H1 (cell line): ENCODE measurements around the gene TEKT1. TPM values are rescaled to one million over a fixed set of nuclear protein-coding genes. Genes with fewer than 3 reads are reported as not detected.

Experiments used
- CTCF ChIA-PET: fragments of 300-600 bp; sonication (Branson Sonifier 250); formaldehyde crosslinking; loops from one replicate; lab custom pipeline; 2021; ENCODE audit not compliant: partially characterized antibody; lab: Charles Lee
- POLR2A ChIA-PET: fragments of 300-600 bp; sonication (Branson Sonifier 250); formaldehyde crosslinking; loops from one replicate; lab custom pipeline; 2021; ENCODE audit warnings: inconsistent platforms; ENCODE audit not compliant: partially characterized antibody; lab: Charles Lee
- DNase-seq, 2 experiments: peaks; one replicate each; pipeline versions ENCODE4 v3.0.0 to v3.0.0-alpha.2; 2010 to 2022; ENCODE audit warnings: low spot score in 2 of 2, low read depth in 1 of 2, mixed read lengths in 1 of 2
- FAIRE-seq: peaks from 2 replicates; lab custom pipeline; 2011; peaks lifted over from hg19 to GRCh38; lab: Jason Lieb, UNC
- H2AFZ ChIP-seq: 2 replicates; pipeline ENCODE4 v1.8.1; 2012; ENCODE audit warnings: low read length, inconsistent platforms
- H2AK5ac ChIP-seq: 2 replicates; pipeline ENCODE4 v1.6.1; 2013; ENCODE audit warnings: low read depth, low read length
- H2BK120ac ChIP-seq: replicated peaks from 2 replicates; pipeline ENCODE3; 2013; ENCODE audit warnings: low read depth, low read length, inconsistent platforms
- H2BK12ac ChIP-seq: 2 replicates; pipeline ENCODE4 v1.6.1; 2013; ENCODE audit warnings: low read depth, low read length
- H2BK15ac ChIP-seq: 2 replicates; pipeline ENCODE4 v1.6.1; 2013; ENCODE audit warnings: low read length
- H2BK20ac ChIP-seq: 2 replicates; pipeline ENCODE4 v1.6.1; 2013; ENCODE audit warnings: low read length
- H2BK5ac ChIP-seq: 2 replicates; pipeline ENCODE4 v1.6.1; 2013; ENCODE audit warnings: low read depth, low read length
- H3K14ac ChIP-seq: 2 replicates; pipeline ENCODE4 v1.6.1; 2013; ENCODE audit warnings: inconsistent platforms; ENCODE audit not compliant: insufficient read length
- H3K18ac ChIP-seq: 2 replicates; pipeline ENCODE4 v1.6.1; 2013; ENCODE audit warnings: low read length; ENCODE audit errors: extremely low read depth
- H3K23ac ChIP-seq: 2 replicates; pipeline ENCODE4 v1.6.1; 2013; ENCODE audit warnings: inconsistent platforms; ENCODE audit not compliant: insufficient read length
- H3K23me2 ChIP-seq: 2 replicates; pipeline ENCODE4 v1.6.1; 2013; ENCODE audit warnings: low read depth, low read length
- H3K27ac ChIP-seq: 2 replicates; pipeline ENCODE4 v1.6.1; 2011; ENCODE audit warnings: low read depth, low read length, inconsistent platforms
- H3K27me3 ChIP-seq, 4 experiments: replicated peaks in 1 of 4; 1 replicate in 1 of 4; 2 replicates in 3 of 4; pipeline versions ENCODE4 v1.6.1 to v1.8.1; 2011 to 2013; ENCODE audit warnings: low read length in 3 of 4, mild to moderate bottlenecking in 3 of 4, inconsistent platforms in 2 of 4, mixed read lengths in 2 of 4, moderate library complexity in 1 of 4; ENCODE audit not compliant: control insufficient read depth in 3 of 4, insufficient read depth in 3 of 4; ENCODE audit errors: extremely low read depth in 1 of 4
- H3K36me3 ChIP-seq, 4 experiments: 2 replicates each; pipeline versions ENCODE4 v1.6.1 to v1.8.1; 2011 to 2013; ENCODE audit warnings: mild to moderate bottlenecking in 4 of 4, low read length in 3 of 4, moderate library complexity in 2 of 4, control low read depth in 1 of 4, inconsistent platforms in 1 of 4; ENCODE audit not compliant: insufficient read depth in 4 of 4, control insufficient read depth in 2 of 4
- H3K4ac ChIP-seq: replicated peaks from 2 replicates; pipeline ENCODE3; 2013; ENCODE audit warnings: low read length, low read depth, mixed read lengths, inconsistent platforms; ENCODE audit not compliant: insufficient read length
- H3K4me1 ChIP-seq, 4 experiments: replicated peaks in 1 of 4; 1 replicate in 1 of 4; 2 replicates in 3 of 4; pipeline versions ENCODE4 v1.6.1 to v1.8.1; 2011 to 2013; ENCODE audit warnings: low read length in 3 of 4, inconsistent platforms in 2 of 4, mixed read lengths in 1 of 4; ENCODE audit not compliant: insufficient read depth in 4 of 4, control insufficient read depth in 3 of 4
- H3K4me2 ChIP-seq, 2 experiments: 2 replicates each; pipeline versions ENCODE4 v1.6.1 to v1.8.1; 2011 to 2013; ENCODE audit warnings: low read depth in 2 of 2, low read length in 2 of 2, control low read depth in 1 of 2, inconsistent platforms in 1 of 2, mild to moderate bottlenecking in 1 of 2; ENCODE audit not compliant: insufficient read depth in 1 of 2
- H3K4me3 ChIP-seq, 4 experiments: fragments of 200-600, 300-600 bp in 1 of 4; sonication (generic), shearing (Covaris generic), sonication (Bioruptor Twin) in 1 of 4; 2 replicates each; pipeline versions ENCODE4 v1.5.1 to v1.8.1; 2011 to 2016; ENCODE audit warnings: low read length in 4 of 4, low read depth in 3 of 4, control low read depth in 2 of 4, inconsistent platforms in 2 of 4, mild to moderate bottlenecking in 2 of 4, mixed read lengths in 1 of 4, moderate library complexity in 1 of 4; ENCODE audit not compliant: insufficient read depth in 2 of 4; ENCODE audit errors: extremely low read depth in 1 of 4
- H3K56ac ChIP-seq: replicated peaks from 2 replicates; pipeline ENCODE3; 2013; ENCODE audit warnings: low read depth, mild to moderate bottlenecking, mixed read lengths, low read length, inconsistent platforms; ENCODE audit not compliant: insufficient read length
- H3K79me1 ChIP-seq: 2 replicates; pipeline ENCODE4 v1.6.1; 2013; ENCODE audit warnings: low read depth, low read length, control low read depth
- H3K79me2 ChIP-seq, 2 experiments: 2 replicates each; pipeline versions ENCODE4 v1.6.1 to v1.8.1; 2012 to 2013; ENCODE audit warnings: low read length in 2 of 2, mild to moderate bottlenecking in 2 of 2, inconsistent platforms in 1 of 2; ENCODE audit not compliant: insufficient read depth in 2 of 2, control insufficient read depth in 1 of 2
- H3K9ac ChIP-seq, 4 experiments: replicated peaks in 1 of 4; 1 replicate in 1 of 4; 2 replicates in 3 of 4; pipeline versions ENCODE4 v1.6.1 to v1.8.1; 2011 to 2013; ENCODE audit warnings: low read depth in 3 of 4, low read length in 3 of 4, control low read depth in 2 of 4, mild to moderate bottlenecking in 2 of 4, moderate library complexity in 2 of 4, inconsistent platforms in 1 of 4; ENCODE audit errors: extremely low read depth in 1 of 4
- H3K9me3 ChIP-seq, 2 experiments: 2 replicates each; pipeline versions ENCODE4 v1.6.1 to v1.8.1; 2012 to 2013; ENCODE audit warnings: mild to moderate bottlenecking in 2 of 2, moderate library complexity in 2 of 2, control low read depth in 1 of 2, inconsistent platforms in 1 of 2, low read depth in 1 of 2, low read length in 1 of 2, mixed read lengths in 1 of 2; ENCODE audit not compliant: insufficient read depth in 2 of 2
- H4K20me1 ChIP-seq, 2 experiments: replicated peaks in 1 of 2; 2 replicates each; pipeline versions ENCODE3 to v1.8.1; 2011 to 2013; ENCODE audit warnings: inconsistent platforms in 2 of 2, low read length in 2 of 2, mild to moderate bottlenecking in 1 of 2; ENCODE audit not compliant: insufficient read depth in 2 of 2, control insufficient read depth in 1 of 2
- H4K5ac ChIP-seq: 2 replicates; pipeline ENCODE4 v1.6.1; 2013; ENCODE audit warnings: low read length, low read depth, mixed read lengths, inconsistent platforms; ENCODE audit not compliant: insufficient read length
- H4K8ac ChIP-seq: 2 replicates; pipeline ENCODE4 v1.8.0; 2013; ENCODE audit warnings: mild to moderate bottlenecking, moderate library complexity, low read length, inconsistent platforms; ENCODE audit not compliant: insufficient read depth; ENCODE audit errors: extremely low read depth
- H4K91ac ChIP-seq: replicated peaks from 2 replicates; pipeline ENCODE3; 2013; ENCODE audit warnings: low read length, mixed read lengths, inconsistent platforms; ENCODE audit not compliant: insufficient read length
- ASH2L ChIP-seq: fragments of 200-600, 300-600 bp; sonication (generic); IDR thresholded peaks from one replicate; pipeline ENCODE4 v1.7.1; 2017; ENCODE audit warnings: low read length
- BRCA1 ChIP-seq: IDR thresholded peaks from 2 replicates; pipeline ENCODE4 v1.6.1; 2012; ENCODE audit warnings: low read depth, low read length, improper control_type of control experiment
- CEBPB ChIP-seq: IDR thresholded peaks from 2 replicates; pipeline ENCODE4 v1.6.1; 2012; ENCODE audit warnings: low read depth, low read length
- CREB1 ChIP-seq: IDR thresholded peaks from 2 replicates; pipeline ENCODE4 v1.6.1; 2012; ENCODE audit warnings: inconsistent platforms
- FOSL1 ChIP-seq: IDR thresholded peaks from 2 replicates; pipeline ENCODE4 v1.6.1; 2011; ENCODE audit warnings: mild to moderate bottlenecking, low read depth, low read length, moderate library complexity; ENCODE audit not compliant: insufficient read depth
- NRF1 ChIP-seq: IDR thresholded peaks from 2 replicates; pipeline ENCODE4 v1.6.1; 2011; ENCODE audit warnings: mild to moderate bottlenecking, low read depth, low read length, improper control_type of control experiment
- PHF8 ChIP-seq: fragments of 200-600 bp; sonication (generic); conservative IDR thresholded peaks from 2 replicates; pipeline ENCODE4 v1.7.1; 2012; ENCODE audit warnings: low read depth, mild to moderate bottlenecking, inconsistent platforms, low read length, moderate library complexity
- POU5F1 ChIP-seq: IDR thresholded peaks from 2 replicates; pipeline ENCODE4 v1.6.1; 2011; ENCODE audit warnings: low read depth, mild to moderate bottlenecking, low read length, moderate library complexity
- TCF12 ChIP-seq: IDR thresholded peaks from 2 replicates; pipeline ENCODE4 v1.6.1; 2011; ENCODE audit warnings: low read depth, mild to moderate bottlenecking, low read length
- WGBS, 2 experiments: shearing (Covaris generic) in 1 of 2; methylation state at CpG; one replicate each; pipeline versions ENCODE4 v1.1.6 to v1.1.7; 2013 to 2015; ENCODE audit warnings: low lambda C conversion rate in 2 of 2, mixed read lengths in 2 of 2, inconsistent platforms in 1 of 2, low coverage in 1 of 2, missing lambda C conversion rate in 1 of 2; ENCODE audit not compliant: insufficient replicate concordance in 2 of 2, insufficient coverage in 1 of 2, insufficient read length in 1 of 2; ENCODE audit errors: extremely low coverage in 1 of 2, missing lambda C conversion rate in 1 of 2; 5-methylcytosine and 5-hydroxymethylcytosine counted together
- polyA plus RNA-seq, 7 experiments: library from polyadenylated mRNA; depleted of rRNA in 3 of 7; stranded (reverse) in 5 of 7; unstranded in 2 of 7; fragments of >200 nt in 5 of 7; fragments of 200-250 nt in 2 of 7; gene quantifications; 1 replicate in 5 of 7; 2 replicates in 1 of 7; 4 replicates in 1 of 7; pipeline versions ENCODE4 v1.2.1 to v1.2.3, GENCODE V29; 2011 to 2013; ENCODE audit warnings: missing spikeins in 2 of 7, mixed read lengths in 2 of 7
- total RNA-seq: library from RNA; stranded (reverse); fragmentation: NEBNext Ultra II Directional; extraction: Animal tissue kit (Norgen Biotek cat#: 25700); gene quantifications from 2 replicates; pipeline ENCODE4 v1.2.1, GENCODE V29; 2021

The TEKT1 gene
- total and polyA plus RNA-seq, 2 of the 8 experiments (the other 6 are each of a cell fraction or from before 2014, with no cell fraction given): not detected

GRCh38 chr17:6870841-6871240 lies 39.3 kb upstream of the TEKT1 start:
- Histone ChIP-seq H2BK15ac (no peak overlapping the region), H4K8ac (no peak overlapping the region), H3K4me3 (no peak overlapping the region), H3K79me1 (no peaks in the 10 kb centered on the region), H3K9me3 (no peaks in the 10 kb centered on the region; a peak in 1 of 4 replicates), H3K4ac (no peak overlapping the region), H4K20me1 (no peaks in the 10 kb centered on the region), H4K91ac (no peak overlapping the region), H3K56ac (no peak overlapping the region), H2BK20ac (no peak overlapping the region), H3K27ac (no peak overlapping the region), H3K9ac (no peak overlapping the region), H2BK120ac (no peak overlapping the region), H3K79me2 (no peaks in the 10 kb centered on the region), H3K4me1 (no peaks in the 10 kb centered on the region), H2BK12ac (no peak overlapping the region), H2BK5ac (no peak overlapping the region), H2AFZ (no peak overlapping the region), H3K36me3 (no peaks in the 10 kb centered on the region), H3K23ac (no peak overlapping the region), H2AK5ac (no peak overlapping the region), H3K23me2 (no peaks in the 10 kb centered on the region), H3K27me3 (no peaks in the 10 kb centered on the region), H3K18ac (no peak overlapping the region), H3K4me2 (no peak overlapping the region), H4K5ac (no peak overlapping the region), H3K14ac (no peak overlapping the region)
- TF ChIP-seq NRF1 (no peak), CEBPB (no peak), TCF12 (no peak), FOSL1 (no peak), BRCA1 (no peak), POU5F1 (no peak), ASH2L (no peak), PHF8 (no peak), CREB1 (no peak)
- ChIA-PET POLR2A (no interaction called here), CTCF (interaction anchor here (1.3 kb wide), 1 partner anchor 22 kb away, joined by 3 read pairs; no protein-coding TSS in a partner anchor)
- WGBS, 2 experiments: 94% methylated on average over 1 of the region's 1 CpG; no CpG with 5 or more reads in 1 of the 2 experiments
- DNase-seq (no peak), FAIRE-seq (no peak)
